ENCODE measurements around the gene ZSCAN22. TPM values are rescaled to one million over a fixed set of nuclear protein-coding genes. Genes with fewer than 3 reads are reported as not detected.

The ZSCAN22 gene
- total RNA-seq, 1 donor from 2014 or later, result 2.6 TPM

DNA sequence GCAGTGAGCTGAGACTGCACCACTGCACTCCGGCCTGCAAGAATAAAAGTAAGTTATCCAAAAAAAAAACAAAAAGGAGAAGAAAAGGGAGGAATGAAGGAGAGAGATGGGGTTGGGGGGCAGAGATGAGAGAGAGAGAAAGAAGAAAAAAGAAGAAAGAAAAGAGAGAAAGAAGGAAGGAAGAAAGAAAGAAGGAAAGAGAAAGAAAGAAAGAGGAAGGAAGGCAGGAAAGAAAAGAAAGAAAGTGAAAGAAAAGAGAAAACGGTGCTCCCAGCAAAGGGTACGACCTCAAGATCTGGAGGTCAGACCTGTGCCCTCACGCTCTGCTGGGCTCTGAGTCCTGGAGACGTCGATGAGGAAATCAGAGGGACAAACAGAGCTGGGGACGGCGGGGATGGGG, 22.8 kb downstream of the ZSCAN22 start:
- H3K27ac ChIP-seq (ENCODE audit: low read depth, low read length), result no peak overlapping the region
- peaks cover 0 to 2% (median 2%) of the 10 kb centered on the region in 3 donors for H3K4me1 ChIP-seq (ENCODE audit: control insufficient read depth in 3 of 3, insufficient read depth in 3 of 3, low read length in 3 of 3)
- no peaks in the 10 kb centered on the region for H3K36me3 ChIP-seq (ENCODE audit: control insufficient read depth in 3 of 3, insufficient read depth in 3 of 3, low read length in 3 of 3)
- H3K9ac ChIP-seq (ENCODE audit: low read depth in 1 of 3, low read length in 3 of 3), result no peak overlapping the region
- H3K27me3 ChIP-seq (ENCODE audit: control insufficient read depth in 3 of 3, insufficient read depth in 3 of 3, low read length in 3 of 3), result peaks cover 17 to 55% (median 32%) of the 10 kb centered on the region in 3 donors
- H3K4me3 ChIP-seq (ENCODE audit: low read length in 3 of 3), result no peak overlapping the region
- H3K9me3 ChIP-seq (ENCODE audit: control insufficient read depth in 3 of 3, low read length in 3 of 3), result no peaks in the 10 kb centered on the region

DNA sequence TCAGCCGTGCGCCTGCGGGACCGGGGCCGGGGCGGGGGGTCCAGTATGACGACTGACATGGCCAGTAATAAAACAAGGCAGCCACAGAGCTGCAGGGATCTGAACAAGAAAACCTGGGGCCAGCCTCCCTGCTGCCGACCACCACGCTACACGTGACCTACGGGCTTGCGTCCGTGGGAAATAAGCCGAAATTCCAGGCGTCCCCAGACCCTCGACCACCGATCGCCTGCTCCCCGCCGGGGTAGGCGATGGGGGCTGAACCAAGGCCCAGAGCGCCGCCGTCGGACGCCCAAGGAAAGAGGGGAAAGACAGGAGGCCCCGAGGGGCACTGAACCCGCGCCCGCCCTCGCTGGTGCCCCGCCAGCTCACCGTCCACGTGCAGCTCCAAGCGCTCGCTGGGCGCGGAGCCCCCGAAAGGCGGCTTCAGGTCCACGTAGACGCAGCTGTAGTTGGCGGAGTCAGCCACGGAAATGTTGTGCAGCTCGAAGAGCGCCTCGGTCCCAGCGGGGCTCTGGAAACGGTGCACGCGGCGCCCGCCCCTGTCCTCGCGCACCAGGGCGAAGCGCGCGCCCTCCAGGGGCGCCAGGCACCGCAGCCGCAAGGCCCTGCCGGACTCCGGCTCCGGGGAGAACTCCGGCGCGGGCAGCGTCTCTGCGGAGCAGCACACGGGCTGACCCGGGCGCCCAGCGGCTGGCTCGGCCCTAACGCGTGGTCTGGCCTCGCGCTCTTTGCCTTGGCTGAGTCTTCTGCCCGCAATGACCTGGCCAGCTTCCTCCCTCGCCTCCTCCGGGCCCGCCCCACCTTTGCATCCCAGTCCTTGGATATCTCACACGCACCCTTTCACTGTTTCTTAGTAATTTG, 23.4 kb downstream of the ZSCAN22 start:
- H3K4me3 ChIP-seq (ENCODE audit: low read length in 3 of 3), result no peak overlapping the region
- H3K27ac ChIP-seq (ENCODE audit: low read depth, low read length), result no peak overlapping the region
- H3K36me3 ChIP-seq (ENCODE audit: control insufficient read depth in 3 of 3, insufficient read depth in 3 of 3, low read length in 3 of 3), result no peaks in the 10 kb centered on the region
- H3K9ac ChIP-seq (ENCODE audit: low read depth in 1 of 3, low read length in 3 of 3), result no peak overlapping the region
- peaks cover 0 to 2% (median 2%) of the 10 kb centered on the region in 3 donors for H3K4me1 ChIP-seq (ENCODE audit: control insufficient read depth in 3 of 3, insufficient read depth in 3 of 3, low read length in 3 of 3)
- H3K27me3 ChIP-seq (ENCODE audit: control insufficient read depth in 3 of 3, insufficient read depth in 3 of 3, low read length in 3 of 3), result peaks cover 17 to 61% (median 38%) of the 10 kb centered on the region in 3 donors
- no peaks in the 10 kb centered on the region for H3K9me3 ChIP-seq (ENCODE audit: control insufficient read depth in 3 of 3, low read length in 3 of 3)

GRCh38 chr19:58350871-58351557, 24.2 kb downstream of the ZSCAN22 start:
- H3K27ac ChIP-seq (ENCODE audit: low read depth, low read length), result no peak overlapping the region
- no peak overlapping the region for H3K4me3 ChIP-seq (ENCODE audit: low read length in 3 of 3)
- H3K4me1 ChIP-seq (ENCODE audit: control insufficient read depth in 3 of 3, insufficient read depth in 3 of 3, low read length in 3 of 3), result peaks cover 5 to 7% (median 6%) of the 10 kb centered on the region in 3 donors
- no peak overlapping the region for H3K9ac ChIP-seq (ENCODE audit: low read depth in 1 of 3, low read length in 3 of 3)
- H3K9me3 ChIP-seq (ENCODE audit: control insufficient read depth in 3 of 3, low read length in 3 of 3), result no peaks in the 10 kb centered on the region
- peaks cover 17 to 61% (median 41%) of the 10 kb centered on the region in 3 donors for H3K27me3 ChIP-seq (ENCODE audit: control insufficient read depth in 3 of 3, insufficient read depth in 3 of 3, low read length in 3 of 3)
- H3K36me3 ChIP-seq (ENCODE audit: control insufficient read depth in 3 of 3, insufficient read depth in 3 of 3, low read length in 3 of 3), result no peaks in the 10 kb centered on the region

DNA sequence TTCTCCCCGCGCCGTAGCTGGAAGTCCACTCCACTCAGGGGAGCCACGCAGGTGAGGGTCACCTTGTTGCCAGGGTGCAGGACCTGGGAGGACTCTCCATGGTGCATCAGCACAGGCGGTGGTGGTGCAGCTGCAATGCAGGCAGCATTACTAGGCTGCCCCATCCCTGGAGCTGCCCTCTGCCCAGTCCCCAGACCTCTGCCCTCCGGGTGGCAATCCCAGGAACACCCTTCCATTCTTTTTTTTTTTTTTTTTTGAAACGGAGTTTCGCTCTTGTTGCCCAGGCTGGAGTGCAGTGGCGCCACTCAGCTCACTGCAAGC, 24.7 kb downstream of the ZSCAN22 start:
- Histone ChIP-seq H3K9ac (ENCODE audit: low read depth in 1 of 3, low read length in 3 of 3) (no peak overlapping the region), H3K36me3 (ENCODE audit: control insufficient read depth in 3 of 3, insufficient read depth in 3 of 3, low read length in 3 of 3) (no peaks in the 10 kb centered on the region), H3K9me3 (ENCODE audit: control insufficient read depth in 3 of 3, low read length in 3 of 3) (no peaks in the 10 kb centered on the region), H3K27ac (ENCODE audit: low read depth, low read length) (no peak overlapping the region), H3K4me1 (ENCODE audit: control insufficient read depth in 3 of 3, insufficient read depth in 3 of 3, low read length in 3 of 3) (peaks cover 7 to 12% (median 10%) of the 10 kb centered on the region in 3 donors), H3K27me3 (ENCODE audit: control insufficient read depth in 3 of 3, insufficient read depth in 3 of 3, low read length in 3 of 3) (peaks cover 20 to 64% (median 44%) of the 10 kb centered on the region in 3 donors), H3K4me3 (ENCODE audit: low read length in 3 of 3) (no peak overlapping the region)

GRCh38 chr19:58351990-58352755, 25.4 kb downstream of the ZSCAN22 start:
- peaks cover 14 to 18% (median 16%) of the 10 kb centered on the region in 3 donors for H3K4me1 ChIP-seq (ENCODE audit: control insufficient read depth in 3 of 3, insufficient read depth in 3 of 3, low read length in 3 of 3)
- no peak overlapping the region for H3K9ac ChIP-seq (ENCODE audit: low read depth in 1 of 3, low read length in 3 of 3)
- no peak overlapping the region for H3K27ac ChIP-seq (ENCODE audit: low read depth, low read length)
- H3K27me3 ChIP-seq (ENCODE audit: control insufficient read depth in 3 of 3, insufficient read depth in 3 of 3, low read length in 3 of 3), result peaks cover 26 to 63% (median 51%) of the 10 kb centered on the region in 3 donors
- no peaks in the 10 kb centered on the region for H3K36me3 ChIP-seq (ENCODE audit: control insufficient read depth in 3 of 3, insufficient read depth in 3 of 3, low read length in 3 of 3)
- no peak overlapping the region for H3K4me3 ChIP-seq (ENCODE audit: low read length in 3 of 3)
- no peaks in the 10 kb centered on the region for H3K9me3 ChIP-seq (ENCODE audit: control insufficient read depth in 3 of 3, low read length in 3 of 3)

GRCh38 chr19:58352760-58353671, 26.2 kb downstream of the ZSCAN22 start, which contains the start of gene A1BG:
Gene A1BG (minus strand): TSS chr19:58353492. CDS start chr19:58353437, 55 bp downstream.
- Histone ChIP-seq H3K9me3 (ENCODE audit: control insufficient read depth in 3 of 3, low read length in 3 of 3) (no peaks in the 10 kb centered on the region), H3K9ac (ENCODE audit: low read depth in 1 of 3, low read length in 3 of 3) (no peak within 1 kb of the TSS)

DNA sequence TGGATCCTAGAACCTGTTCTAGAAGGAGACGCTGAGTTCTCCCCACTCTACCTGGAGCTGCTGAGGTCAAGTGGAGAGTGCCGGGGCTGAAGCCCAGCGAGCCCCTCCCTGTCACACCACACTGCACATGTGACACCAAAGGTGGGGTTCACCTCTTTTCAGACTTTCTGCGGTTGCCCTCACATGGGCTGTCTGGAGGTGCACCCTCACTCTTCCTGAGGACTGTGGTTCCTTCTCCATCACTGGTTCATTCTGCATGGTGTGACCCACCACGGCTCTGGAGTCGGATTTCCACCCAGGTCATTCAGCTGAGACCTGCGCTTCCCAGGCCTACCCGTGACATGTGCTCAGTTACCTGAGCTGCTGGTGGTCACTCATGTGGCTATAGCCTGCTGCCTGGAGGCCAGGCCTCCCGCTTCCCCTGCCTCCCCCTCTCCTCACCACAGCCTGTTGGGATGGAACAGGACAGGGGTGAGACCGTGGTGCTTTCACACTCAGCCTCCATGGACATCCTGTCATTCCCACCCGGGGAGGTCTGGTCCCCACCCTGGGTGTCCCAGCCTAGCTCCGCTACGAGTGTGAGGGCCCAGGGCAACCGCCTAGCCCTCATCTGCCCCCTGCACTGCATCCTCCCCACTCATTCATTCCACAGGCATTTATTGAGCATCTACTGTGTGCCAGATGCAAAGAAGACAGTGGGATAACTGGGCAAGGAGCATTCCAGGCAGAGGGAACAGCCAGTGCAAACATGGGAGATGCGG, 27.1 kb downstream of the ZSCAN22 start:
- Histone ChIP-seq H3K27me3 (ENCODE audit: control insufficient read depth in 3 of 3, insufficient read depth in 3 of 3, low read length in 3 of 3) (peaks cover 29 to 69% (median 59%) of the 10 kb centered on the region in 3 donors), H3K27ac (ENCODE audit: low read depth, low read length) (no peak overlapping the region), H3K4me3 (ENCODE audit: low read length in 3 of 3) (no peak overlapping the region), H3K9ac (ENCODE audit: low read depth in 1 of 3, low read length in 3 of 3) (no peak overlapping the region), H3K4me1 (ENCODE audit: control insufficient read depth in 3 of 3, insufficient read depth in 3 of 3, low read length in 3 of 3) (peaks cover 13 to 25% (median 20%) of the 10 kb centered on the region in 3 donors), H3K9me3 (ENCODE audit: control insufficient read depth in 3 of 3, low read length in 3 of 3) (no peaks in the 10 kb centered on the region), H3K36me3 (ENCODE audit: control insufficient read depth in 3 of 3, insufficient read depth in 3 of 3, low read length in 3 of 3) (peaks cover 0 to 5% (median 0%) of the 10 kb centered on the region in 3 donors)

More at GRCh38 chr19:58352760-58353671, 26.2 kb downstream of the ZSCAN22 start, which contains the start of gene A1BG:
- peaks cover 13 to 24% (median 20%) of the 10 kb centered on the region in 3 donors for H3K4me1 ChIP-seq (ENCODE audit: control insufficient read depth in 3 of 3, insufficient read depth in 3 of 3, low read length in 3 of 3)
- H3K27me3 ChIP-seq (ENCODE audit: control insufficient read depth in 3 of 3, insufficient read depth in 3 of 3, low read length in 3 of 3), result peaks cover 26 to 69% (median 59%) of the 10 kb centered on the region in 3 donors
- no peak within 1 kb of the TSS for H3K4me3 ChIP-seq (ENCODE audit: low read length in 3 of 3)
- H3K27ac ChIP-seq (ENCODE audit: low read depth, low read length), result no peak within 1 kb of the TSS
- peaks cover 0 to 1% (median 0%) of the 10 kb centered on the region in 3 donors for H3K36me3 ChIP-seq (ENCODE audit: control insufficient read depth in 3 of 3, insufficient read depth in 3 of 3, low read length in 3 of 3)

DNA sequence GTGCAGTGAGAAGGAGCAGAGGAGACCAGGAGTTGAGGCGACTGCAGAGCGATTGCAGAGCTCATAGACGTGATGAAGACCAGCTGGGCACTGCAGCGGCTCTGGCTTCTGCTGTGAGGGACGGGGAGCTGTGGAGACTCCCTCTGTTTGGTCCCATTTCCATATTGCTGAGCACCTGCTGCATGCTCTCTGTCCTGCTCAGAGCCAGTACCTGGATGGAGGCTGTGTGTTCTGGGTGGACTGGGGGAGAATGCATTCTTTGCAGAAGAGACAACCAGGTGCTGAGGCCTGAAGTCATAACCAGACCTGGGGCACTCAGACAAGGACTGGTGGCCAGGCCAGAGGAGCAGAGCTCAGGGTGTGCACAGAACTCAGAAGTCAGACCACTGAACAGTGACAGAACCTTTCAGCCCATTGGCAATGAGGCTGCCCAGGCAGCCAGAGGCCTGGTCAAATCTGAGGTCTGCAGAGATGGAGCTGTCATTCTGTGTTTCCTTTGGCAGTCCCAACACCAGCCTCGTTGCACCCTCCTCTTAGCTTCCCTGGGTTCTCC, 27.8 kb downstream of the ZSCAN22 start:
- H3K9ac ChIP-seq (ENCODE audit: low read depth in 1 of 3, low read length in 3 of 3), result no peak overlapping the region
- H3K27me3 ChIP-seq (ENCODE audit: control insufficient read depth in 3 of 3, insufficient read depth in 3 of 3, low read length in 3 of 3), result peaks cover 27 to 69% (median 59%) of the 10 kb centered on the region in 3 donors
- H3K9me3 ChIP-seq (ENCODE audit: control insufficient read depth in 3 of 3, low read length in 3 of 3), result no peaks in the 10 kb centered on the region
- no peak overlapping the region for H3K27ac ChIP-seq (ENCODE audit: low read depth, low read length)
- H3K4me3 ChIP-seq (ENCODE audit: low read length in 3 of 3), result no peak overlapping the region
- H3K36me3 ChIP-seq (ENCODE audit: control insufficient read depth in 3 of 3, insufficient read depth in 3 of 3, low read length in 3 of 3), result peaks cover 0 to 5% (median 0%) of the 10 kb centered on the region in 3 donors
- peaks cover 13 to 25% (median 20%) of the 10 kb centered on the region in 3 donors for H3K4me1 ChIP-seq (ENCODE audit: control insufficient read depth in 3 of 3, insufficient read depth in 3 of 3, low read length in 3 of 3)
